ENCODE data around the gene ZSCAN10.
"Not testable (repeated sequence)": the region's sequence is repeated elsewhere in the genome, so short reads cannot be mapped to it uniquely, and the experiment has no call there.

ZSCAN10 gene

GRCh38 chr16:3087243-3088235 lies 11.6 kb downstream of the ZSCAN10 start:
- TF ChIP-seq CTCF (IDR thresholded peaks at IDR 0.05), result peak; percentile 45
- no peak for TF ChIP-seq ZFX (IDR thresholded peaks at IDR 0.05; ENCODE audit: borderline replicate concordance)
- no peak overlapping the region for H3K27ac ChIP-seq

- TF ChIP-seq ZFX (IDR thresholded peaks at IDR 0.05; ENCODE audit: borderline replicate concordance), result no peak
- TF ChIP-seq CTCF (IDR thresholded peaks at IDR 0.05), result no peak
- H3K27ac ChIP-seq, result no peak overlapping the region
Measured at GRCh38 chr16:3086596-3087242, 12.4 kb downstream of the ZSCAN10 start.

- H3K27ac ChIP-seq, result no peak overlapping the region
- TF ChIP-seq CTCF (IDR thresholded peaks at IDR 0.05) (no peak), ZFX (IDR thresholded peaks at IDR 0.05; ENCODE audit: borderline replicate concordance) (no peak)
Measured at GRCh38 chr16:3085868-3086595, 13.1 kb downstream of the ZSCAN10 start.

GRCh38 chr16:3084969-3085670 lies 14.0 kb downstream of the ZSCAN10 start:
- TF ChIP-seq ZFX (IDR thresholded peaks at IDR 0.05; ENCODE audit: borderline replicate concordance), result no peak
- no peak for TF ChIP-seq CTCF (IDR thresholded peaks at IDR 0.05)
- H3K27ac ChIP-seq, result no peak overlapping the region

- no peak overlapping the region for H3K27ac ChIP-seq
- TF ChIP-seq CTCF (IDR thresholded peaks at IDR 0.05), result no peak
- no peak for TF ChIP-seq ZFX (IDR thresholded peaks at IDR 0.05; ENCODE audit: borderline replicate concordance)
Measured at GRCh38 chr16:3084491-3084890, 14.6 kb downstream of the ZSCAN10 start.

GRCh38 chr16:3083408-3083807 lies 15.7 kb downstream of the ZSCAN10 start:
- H3K27ac ChIP-seq, result not testable (repeated sequence)

GRCh38 chr16:3081957-3082356 lies 17.1 kb downstream of the ZSCAN10 start:
- not testable (repeated sequence) for H3K27ac ChIP-seq

Measured in 22Rv1 (cell line).